GM19455 (cell line): ENCODE measurements around the gene TNXB.
"Not testable (repeated sequence)": the region's sequence is repeated elsewhere in the genome, so short reads cannot be mapped to it uniquely, and the experiment has no call there.

Experiments
- ATAC-seq: cut with Tn5 transposase; IDR thresholded peaks from one replicate; pipeline ENCODE4 v1.9.1; 2021; ENCODE audit not compliant: unreplicated experiment

Gene TNXB

GRCh38 chr6:32086661-32087573 lies 22.2 kb downstream of the TNXB start:
- no peak for ATAC-seq

DNA sequence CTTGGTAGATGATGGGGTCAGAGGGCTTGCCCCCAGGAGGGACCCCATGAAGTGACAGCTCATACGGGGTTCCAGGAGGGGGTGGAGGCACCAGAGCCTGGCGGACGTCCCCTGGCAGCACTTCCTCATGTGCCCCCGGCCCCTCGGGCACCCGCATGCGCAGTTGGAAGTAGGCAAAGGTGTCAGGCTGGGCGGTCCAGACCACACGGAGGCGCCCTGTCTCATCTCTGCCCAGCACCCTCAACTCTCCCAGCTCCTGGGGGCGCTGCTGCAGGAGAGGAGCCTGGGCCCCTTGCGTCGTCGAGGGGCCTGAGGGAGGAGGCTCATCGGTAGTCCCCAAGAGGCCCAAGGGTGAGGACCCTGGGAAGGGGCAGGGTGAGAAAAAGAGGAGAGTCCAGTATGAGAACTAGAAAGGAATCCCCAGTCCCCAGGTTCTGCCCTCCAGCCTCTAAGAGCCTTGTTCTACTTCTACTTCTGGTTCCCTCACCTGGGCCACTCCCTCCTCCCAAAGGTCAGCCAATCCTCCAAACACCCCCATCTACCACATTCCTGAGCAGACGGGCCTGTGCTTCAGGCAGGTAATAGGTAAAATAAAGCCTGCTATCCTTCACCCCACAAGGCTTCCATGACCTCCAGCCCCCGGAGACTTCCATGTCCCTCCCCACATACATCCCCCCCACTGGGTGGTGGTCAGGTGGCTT lies 23.2 kb downstream of the TNXB start:
- ATAC-seq: no peak

- ATAC-seq: no peak
Measured at GRCh38 chr6:32084780-32085179, 24.4 kb downstream of the TNXB start.

DNA sequence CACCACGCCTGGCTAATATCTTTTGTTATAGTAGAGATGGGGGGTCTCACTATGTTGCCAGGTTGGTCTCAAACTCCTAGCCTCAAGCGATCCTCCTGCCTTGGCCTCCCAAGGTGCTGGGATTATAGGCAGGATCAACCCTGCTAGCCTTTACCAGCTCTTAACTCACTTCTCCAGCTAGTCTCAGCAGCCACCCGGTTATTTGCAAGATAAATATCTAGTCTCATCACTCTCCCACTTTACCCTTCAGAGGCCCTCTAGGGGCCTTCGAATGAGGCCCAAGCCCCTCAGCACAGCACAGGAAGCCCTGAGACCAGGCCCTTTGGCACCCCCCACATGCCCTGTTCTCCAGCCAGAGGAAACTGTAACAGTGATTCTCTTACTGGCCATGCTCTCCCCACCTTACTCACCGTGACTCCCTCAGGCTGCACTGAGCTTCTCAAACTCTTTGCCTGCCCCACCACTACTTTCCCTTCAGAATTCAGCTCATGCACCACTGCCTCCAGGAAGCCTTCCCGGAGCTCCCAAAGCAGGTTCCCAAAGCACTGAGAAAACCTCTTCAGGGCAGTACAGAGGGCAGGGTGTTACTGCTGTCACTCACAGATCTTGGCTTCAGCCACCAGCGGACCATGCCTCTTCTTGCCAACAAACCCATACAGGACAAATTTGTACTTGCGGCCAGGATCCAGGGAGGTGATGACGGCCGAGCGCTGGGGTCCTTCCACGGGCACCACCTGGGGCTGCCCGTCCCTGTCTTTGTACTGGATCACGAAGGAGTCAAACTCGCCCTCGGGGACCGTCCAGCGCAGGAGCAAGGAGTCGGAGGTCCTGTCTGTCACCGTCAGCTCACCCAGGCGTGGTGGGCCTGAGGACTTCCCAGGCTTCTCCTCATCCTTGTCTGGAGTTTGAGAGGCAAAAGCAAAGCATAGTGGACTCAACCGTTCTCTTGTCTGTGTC lies 25.0 kb downstream of the TNXB start:
- ATAC-seq: no peak

- ATAC-seq: no peak
Measured at GRCh38 chr6:32082935-32083334, 26.2 kb downstream of the TNXB start.

DNA sequence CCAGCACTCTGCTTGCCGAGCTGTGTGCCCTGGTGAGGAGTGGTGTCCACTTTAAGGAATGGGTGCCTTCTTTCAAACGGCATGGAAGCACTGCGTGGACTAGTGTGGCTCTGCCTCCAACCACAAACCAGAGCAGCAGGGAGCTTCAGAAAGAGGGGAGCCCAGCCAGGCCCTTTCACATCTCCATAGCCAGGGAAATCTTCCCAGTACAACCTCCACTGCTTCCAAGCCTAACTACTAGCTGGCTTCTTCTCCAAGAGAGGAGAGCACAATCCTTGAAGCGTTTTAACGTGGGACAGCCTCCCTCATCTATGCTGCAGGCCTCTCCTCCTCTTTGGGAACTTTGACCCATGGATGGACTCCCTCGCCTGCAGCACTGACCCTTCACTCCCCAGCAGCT lies 26.7 kb downstream of the TNXB start:
- ATAC-seq: no peak

GRCh38 chr6:32081168-32081990 lies 27.8 kb downstream of the TNXB start:
- ATAC-seq: no peak

DNA sequence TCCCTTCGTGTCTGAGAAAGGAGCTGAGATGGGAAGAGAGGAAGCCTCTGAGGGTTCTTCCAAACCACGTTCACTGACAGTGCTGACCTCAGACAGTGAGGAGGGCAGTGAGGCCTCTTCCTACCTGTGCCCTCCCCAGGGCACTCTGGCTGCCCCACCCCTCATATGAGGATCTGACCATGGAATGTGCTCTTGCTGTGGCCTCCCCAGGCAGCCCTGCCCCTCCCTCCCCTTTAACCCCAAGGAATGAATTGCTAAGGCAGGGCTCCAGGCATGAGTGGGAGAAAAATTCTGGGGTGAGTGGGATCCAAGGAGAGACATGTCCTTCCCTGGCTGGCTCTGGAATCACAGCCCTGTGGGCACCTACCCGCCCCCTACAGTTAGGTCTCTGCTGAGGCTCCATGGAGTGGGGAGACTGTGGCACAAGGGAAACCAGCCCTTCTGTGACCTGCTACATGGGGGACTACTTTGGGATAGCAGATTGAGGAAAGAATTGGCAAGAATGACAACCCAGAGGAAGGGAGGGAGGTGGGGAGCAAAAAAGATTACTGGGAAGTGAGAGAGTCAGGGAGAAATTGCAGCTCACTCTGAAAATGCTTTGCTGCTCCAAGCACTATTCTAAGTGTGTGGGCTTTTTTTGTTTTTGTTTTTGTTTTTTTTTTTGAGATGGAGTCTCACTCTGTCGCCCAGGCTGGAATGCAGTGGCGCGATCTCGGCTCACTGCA lies 29.4 kb downstream of the TNXB start:
- no peak for ATAC-seq

GRCh38 chr6:32076321-32076809 lies 32.8 kb downstream of the TNXB start:
- no peak for ATAC-seq

DNA sequence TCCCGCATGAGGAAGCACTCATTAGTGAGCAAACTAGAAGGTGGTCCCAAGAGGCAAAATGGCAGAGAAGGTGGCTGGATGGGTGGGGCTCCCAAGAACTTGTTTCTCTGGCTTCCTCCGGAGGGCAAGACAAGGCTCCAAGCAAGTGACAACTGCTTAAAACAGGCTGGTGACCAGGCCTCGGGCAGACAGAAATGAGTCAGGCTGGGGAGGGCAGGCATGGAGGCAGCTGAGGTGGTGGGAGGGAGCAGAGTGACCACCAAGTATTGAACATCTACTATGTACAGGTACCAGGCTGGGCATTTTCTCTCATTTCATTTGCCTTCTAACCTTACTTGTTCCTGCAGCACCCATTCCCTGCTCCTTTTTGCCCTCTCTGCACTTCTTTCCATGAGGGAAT lies 33.4 kb downstream of the TNXB start:
- ATAC-seq: no peak

DNA sequence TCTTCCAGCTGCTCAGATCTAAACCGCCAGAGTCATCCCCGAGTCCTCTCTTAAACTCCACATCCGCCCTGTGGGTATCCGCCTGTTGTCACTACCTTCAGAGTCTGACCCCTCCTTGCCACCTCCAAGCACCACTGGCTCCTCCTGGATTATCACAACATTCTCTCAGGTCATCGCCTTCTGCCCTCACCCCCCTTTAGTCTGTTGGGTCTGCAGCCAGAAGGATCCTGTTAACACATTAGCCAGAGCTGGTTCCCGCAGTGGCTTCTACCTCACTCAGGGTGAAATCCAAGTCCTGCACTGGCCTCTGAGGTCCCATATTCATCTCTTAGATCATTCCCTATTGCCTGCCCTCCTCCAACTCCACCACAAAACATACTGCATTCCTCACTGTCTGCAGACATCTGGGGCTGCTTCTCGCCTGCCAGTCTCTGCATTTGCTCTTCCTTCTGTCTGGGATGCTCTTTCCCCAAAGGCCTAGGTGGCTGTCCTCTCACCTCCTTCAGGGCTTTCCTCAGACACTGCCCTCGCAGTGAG lies 34.1 kb downstream of the TNXB start:
- ATAC-seq: no peak

- ATAC-seq: no peak
Measured at GRCh38 chr6:32073613-32074012, 35.5 kb downstream of the TNXB start.

- ATAC-seq: no peak
Measured at GRCh38 chr6:32073101-32073500, 36.0 kb downstream of the TNXB start.

DNA sequence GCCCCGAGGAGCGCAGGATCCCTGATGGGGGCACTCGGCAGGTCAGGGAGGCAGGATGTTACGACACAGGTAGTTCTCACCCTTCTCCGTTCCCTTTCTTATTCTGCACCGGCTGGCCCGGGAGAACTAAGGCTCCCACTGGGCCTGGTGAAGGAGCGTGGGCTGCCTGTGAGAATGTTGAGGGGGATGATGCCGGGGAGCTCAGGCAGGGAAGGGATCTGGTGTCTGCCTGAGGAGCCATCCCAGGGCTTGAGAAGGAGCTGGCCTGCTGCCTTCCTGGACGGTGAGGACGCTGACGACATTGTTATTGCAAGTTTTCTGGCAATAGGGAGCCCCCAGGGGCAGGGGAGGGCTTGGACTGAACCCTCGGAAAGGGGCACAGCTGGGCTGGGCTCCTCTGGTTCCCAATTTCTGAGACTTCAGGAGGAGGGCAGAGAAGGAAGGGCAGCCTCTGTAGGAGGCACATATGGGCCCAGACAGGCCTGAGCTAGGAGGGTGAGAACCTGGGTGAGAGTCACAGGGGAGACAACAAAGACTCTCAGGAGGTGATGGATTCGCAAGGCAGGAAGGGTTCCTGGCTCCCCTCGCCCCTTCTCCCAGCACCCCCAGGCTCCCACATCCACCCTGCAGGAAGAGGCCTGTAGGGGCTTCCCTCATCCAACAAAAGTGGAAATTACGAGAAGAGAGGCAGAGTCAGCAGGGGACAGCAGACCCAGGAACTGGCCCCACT lies 38.2 kb downstream of the TNXB start:
- ATAC-seq: no peak

GRCh38 chr6:32069878-32070515 lies 39.1 kb downstream of the TNXB start:
- ATAC-seq: no peak

- ATAC-seq: no peak
Measured at GRCh38 chr6:32069460-32069859, 39.7 kb downstream of the TNXB start.

DNA sequence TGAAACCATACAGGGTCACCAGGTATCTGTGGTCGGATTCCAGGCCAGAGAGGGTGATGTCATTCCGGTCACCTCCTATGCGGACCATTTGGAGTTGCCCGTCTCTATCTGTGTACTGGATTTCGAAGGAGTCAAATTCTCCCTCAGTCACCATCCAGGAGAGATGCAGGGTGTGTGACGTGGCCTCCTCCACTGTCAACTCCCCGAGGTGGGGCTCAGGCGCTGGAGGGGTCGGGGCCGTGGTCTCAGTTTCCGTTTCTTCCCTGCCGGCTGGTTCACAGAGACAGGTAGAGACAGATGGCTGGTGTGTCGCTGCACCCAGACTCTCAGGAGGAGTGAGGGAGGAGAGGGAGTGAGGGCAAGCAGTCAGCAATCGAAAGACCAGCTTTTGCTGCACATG lies 40.3 kb downstream of the TNXB start:
- no peak for ATAC-seq

DNA sequence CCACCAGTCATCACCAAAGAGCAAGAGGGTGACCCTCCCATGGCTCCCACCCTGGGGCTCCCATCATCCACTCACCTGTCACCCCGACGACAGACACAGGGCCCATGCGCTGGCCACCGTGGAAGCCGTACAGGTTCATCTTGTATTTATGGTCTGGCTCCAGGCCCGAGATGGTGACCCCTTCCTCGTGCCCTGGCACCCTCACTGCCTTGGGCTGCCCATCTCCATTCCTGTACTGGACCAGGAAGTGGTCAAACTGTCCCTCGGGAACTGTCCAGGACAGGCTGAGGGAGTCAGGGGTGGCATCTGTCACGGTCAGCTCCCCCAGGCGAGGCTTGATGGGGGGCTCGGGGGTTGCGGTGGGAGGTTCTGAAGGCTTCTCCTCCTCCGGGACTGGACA lies 40.8 kb downstream of the TNXB start:
- ATAC-seq: not testable (repeated sequence)
